GM18517 (cell line): ENCODE measurements around the gene OR11G2.
"Not testable (repeated sequence)": the region's sequence is repeated elsewhere in the genome, so short reads cannot be mapped to it uniquely, and the experiment has no call there.

Source experiments
- ATAC-seq: cut with Tn5 transposase; IDR thresholded peaks from one replicate; pipeline ENCODE4 v1.9.1; 2021; ENCODE audit warnings: mild to moderate bottlenecking, moderate library complexity; ENCODE audit not compliant: unreplicated experiment

Gene OR11G2

DNA sequence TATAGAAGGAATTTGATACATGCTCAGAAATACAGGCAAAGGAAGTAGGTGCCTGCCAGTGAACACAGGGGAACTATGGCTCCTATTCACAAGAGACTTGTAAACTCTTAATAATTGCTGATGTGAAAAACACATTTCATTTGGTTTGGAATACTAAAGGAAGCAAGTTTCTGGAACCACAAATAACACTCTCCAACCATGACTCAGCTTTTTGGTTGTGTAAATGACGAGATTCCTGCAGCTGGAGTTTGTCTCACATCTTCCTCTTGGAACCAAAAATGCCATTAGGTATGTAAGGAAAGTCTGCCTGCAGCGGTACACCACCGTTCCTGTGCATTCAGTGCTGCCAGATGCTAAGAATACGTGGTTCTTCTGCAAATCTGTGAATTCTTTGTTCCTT lies 28.3 kb downstream of the OR11G2 start:
- ATAC-seq: no peak

DNA sequence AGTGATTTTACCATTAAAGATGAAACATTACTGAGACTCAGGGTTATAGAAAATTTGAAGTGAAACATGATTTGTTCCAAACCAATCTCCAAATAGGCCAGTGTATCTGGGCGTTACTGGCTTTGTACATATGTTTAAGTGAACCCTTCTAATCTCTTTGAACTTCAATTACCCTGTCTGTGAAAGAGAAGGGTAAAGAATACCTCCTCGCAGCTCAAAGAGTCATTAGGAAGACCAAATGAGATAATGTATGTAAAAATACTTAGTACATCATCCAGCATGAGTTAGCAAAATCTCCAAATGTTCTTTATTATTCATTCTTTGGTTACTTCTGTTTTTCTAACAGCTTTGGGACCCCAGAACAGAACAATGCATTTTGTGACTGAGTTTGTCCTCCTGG lies 32.7 kb downstream of the OR11G2 start, which contains the start of gene OR11H6:
TSS of gene OR11H6 (plus strand) at position 301 of the 400 bp plus-strand sequence. CDS start at position 301, 0 bp downstream.
- no peak for ATAC-seq

DNA sequence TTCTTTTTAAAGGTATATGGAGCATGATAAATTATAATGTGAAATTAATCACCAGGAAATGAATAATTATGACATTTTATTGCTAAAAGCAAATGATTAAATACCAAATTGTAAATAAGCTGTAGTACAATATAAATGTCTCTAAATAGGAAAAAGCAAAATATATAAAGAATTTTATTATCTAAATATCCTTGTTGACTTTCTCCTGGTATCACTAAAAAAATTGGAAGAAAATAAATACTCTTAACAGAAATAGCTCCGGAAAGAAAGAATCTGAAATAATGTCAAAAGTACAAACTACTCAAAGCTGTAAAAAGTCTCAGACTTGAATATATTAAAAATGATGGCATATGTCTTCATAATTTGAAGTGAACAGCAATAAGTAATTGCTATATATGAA lies 38.0 kb downstream of the OR11G2 start, which contains the start of gene OR11H7:
TSS of gene OR11H7 (plus strand) at position 301 of the 400 bp plus-strand sequence.
- no peak for ATAC-seq

DNA sequence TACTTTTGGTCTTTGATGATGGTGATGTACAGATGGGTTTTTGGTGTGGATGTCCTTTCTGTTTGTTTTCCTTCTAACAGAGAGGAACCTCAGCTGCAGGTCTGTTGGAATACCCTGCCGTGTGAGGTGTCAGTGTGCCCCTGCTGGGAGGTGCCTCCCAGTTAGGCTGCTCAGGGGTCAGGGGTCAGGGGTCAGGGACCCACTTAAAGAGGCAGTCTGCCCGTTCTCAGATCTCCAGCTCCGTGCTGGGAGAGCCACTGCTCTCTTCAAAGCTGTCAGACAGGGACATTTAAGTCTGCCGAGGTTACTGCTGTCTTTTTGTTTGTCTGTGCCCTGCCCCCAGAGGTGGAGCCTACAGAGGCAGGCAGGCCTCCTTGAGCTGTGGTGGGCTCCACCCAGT lies 44.7 kb downstream of the OR11G2 start:
- not testable (repeated sequence) for ATAC-seq

DNA sequence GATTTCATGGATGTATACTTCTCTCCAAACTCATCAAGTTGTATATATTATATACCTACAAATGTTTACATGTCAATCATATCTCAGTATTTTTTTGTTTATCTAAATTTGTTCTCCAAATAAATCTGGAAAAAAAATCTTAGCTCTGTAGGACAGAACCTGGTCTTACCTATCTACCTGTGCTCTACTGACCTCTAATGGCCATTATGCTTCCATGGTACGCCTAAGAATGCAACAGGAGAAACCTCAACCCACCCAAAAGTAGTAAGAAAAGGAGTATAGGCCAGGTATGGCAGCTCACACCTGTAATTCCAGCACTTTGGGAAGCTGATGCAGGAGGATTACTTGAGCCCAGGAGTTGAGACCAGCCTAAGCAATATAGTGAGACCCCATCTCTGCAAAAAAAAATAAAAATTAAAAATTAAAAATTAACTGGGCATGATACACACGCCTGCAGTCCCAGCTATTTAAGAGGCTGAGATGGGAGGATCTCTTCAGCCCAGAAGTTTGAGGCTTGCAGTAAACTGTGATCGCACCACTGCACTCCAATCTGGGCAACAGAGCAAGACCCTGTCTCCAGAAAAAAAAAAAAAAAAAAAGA lies 57.0 kb downstream of the OR11G2 start:
- ATAC-seq: no peak
